K562 (cell line): ENCODE measurements around the gene C4orf50. TPM values are rescaled to one million over a fixed set of nuclear protein-coding genes. Genes with fewer than 3 reads are reported as not detected.

Source experiments
- ATAC-seq: fragments of 200-7000 bp; cut with Tn5 transposase; 3 replicates; pipeline ENCODE4 v1.9.1; 2020; ENCODE audit warnings: moderate library complexity
- BruUV-seq: library from RNA; stranded (reverse); fragments of 400-500 nt; replicated peaks from 2 replicates; lab custom pipeline; 2021; lab: Mats Ljungman, UMichigan
- CTCF ChIA-PET: fragments of 300-600 bp; formaldehyde crosslinking; extraction: SDS; loops from one replicate; lab custom pipeline; 2021; ENCODE audit warnings: low intra/inter-chr PET ratio; lab: Yijun Ruan, JAX
- POLR2A ChIA-PET: fragments of 300-600, 350-650 bp; sonication (Branson Sonifier 250); formaldehyde crosslinking; extraction: SDS; loops from one replicate; lab custom pipeline; 2021; ENCODE audit warnings: antibody characterized with exemption, inconsistent platforms; lab: Yijun Ruan, JAX
- DNase-seq, 4 experiments: peaks; one replicate each; pipeline versions ENCODE4 v3.0.0 to v3.0.0-alpha.2; 2011 to 2018; ENCODE audit warnings: low spot score in 3 of 4, mixed read lengths in 3 of 4; ENCODE audit errors: extremely low read depth in 1 of 4
- FAIRE-seq: peaks from 2 replicates; lab custom pipeline; 2011; peaks lifted over from hg19 to GRCh38; lab: Jason Lieb, UNC
- H2AFZ ChIP-seq: 2 replicates; pipeline ENCODE4 v1.6.0; 2011; ENCODE audit warnings: low read depth, low read length, control low read depth, inconsistent platforms
- H3K27ac ChIP-seq: fragments of 200-600 bp; 3 replicates; pipeline ENCODE4 v1.8.0; 2011; ENCODE audit warnings: low read depth, mild to moderate bottlenecking, control low read depth, inconsistent platforms, low read length, moderate library complexity, mixed read lengths; ENCODE audit errors: extremely low read depth
- H3K27me3 ChIP-seq, 2 experiments: fragments of 300-600 bp in 1 of 2; 2 replicates in 1 of 2; 3 replicates in 1 of 2; pipeline versions ENCODE4 v1.6.0 to v1.8.0; 2011; ENCODE audit warnings: inconsistent platforms in 2 of 2, low read length in 2 of 2, mild to moderate bottlenecking in 1 of 2, mixed read lengths in 1 of 2, moderate library complexity in 1 of 2; ENCODE audit not compliant: control insufficient read depth in 2 of 2, insufficient read depth in 2 of 2
- H3K36me3 ChIP-seq: fragments of 300-600 bp; 3 replicates; pipeline ENCODE4 v1.8.0; 2011; ENCODE audit warnings: mild to moderate bottlenecking, low read length, inconsistent platforms; ENCODE audit not compliant: control insufficient read depth, insufficient read depth
- H3K4me1 ChIP-seq, 2 experiments: fragments of 200-600 bp in 1 of 2; replicated peaks in 1 of 2; 2 replicates in 1 of 2; 3 replicates in 1 of 2; pipeline versions ENCODE4 v1.5.1 to v1.8.0; 2011; ENCODE audit warnings: inconsistent platforms in 2 of 2, low read length in 2 of 2, mild to moderate bottlenecking in 1 of 2, mixed read lengths in 1 of 2, moderate library complexity in 1 of 2; ENCODE audit not compliant: control insufficient read depth in 2 of 2, insufficient read depth in 2 of 2
- H3K4me2 ChIP-seq: 2 replicates; pipeline ENCODE4 v1.6.1; 2011; ENCODE audit warnings: low read length, control low read depth, inconsistent platforms, mixed read lengths; ENCODE audit not compliant: insufficient read depth
- H3K4me3 ChIP-seq: fragments of 200-600 bp; sonication (generic), shearing (Covaris generic); 2 replicates; pipeline ENCODE4 v1.5.1; 2016; ENCODE audit warnings: control low read depth, inconsistent platforms
- H3K79me2 ChIP-seq: fragments of 200-600 bp; 3 replicates; pipeline ENCODE4 v1.8.0; 2011; ENCODE audit warnings: low read length, inconsistent platforms; ENCODE audit not compliant: control insufficient read depth, insufficient read depth
- H3K9ac ChIP-seq, 2 experiments: 2 replicates each; pipeline versions ENCODE4 v1.6.0 to v1.6.1; 2011; ENCODE audit warnings: low read depth in 2 of 2, low read length in 2 of 2, control low read depth in 1 of 2, inconsistent platforms in 1 of 2, mild to moderate bottlenecking in 1 of 2, mixed read lengths in 1 of 2; ENCODE audit not compliant: insufficient read depth in 1 of 2
- H3K9me1 ChIP-seq: one replicate; pipeline ENCODE4 v1.6.0; 2011; ENCODE audit warnings: inconsistent platforms, mild to moderate bottlenecking, low read length, moderate library complexity; ENCODE audit not compliant: control insufficient read depth, insufficient read depth
- H3K9me3 ChIP-seq: replicated peaks from 2 replicates; pipeline ENCODE4 v1.5.1; 2011; ENCODE audit warnings: low read depth, low read length, inconsistent platforms; ENCODE audit not compliant: control insufficient read depth, insufficient read depth
- H4K20me1 ChIP-seq: replicated peaks from 2 replicates; pipeline ENCODE4 v1.6.1; 2011; ENCODE audit warnings: low read length, inconsistent platforms, mixed read lengths; ENCODE audit not compliant: control insufficient read depth, insufficient read depth
- BMI1 ChIP-seq: fragments of 150-350 bp; IDR thresholded peaks from 2 replicates; pipeline ENCODE4 v1.6.1; 2014; ENCODE audit warnings: low read length
- ETS2 ChIP-seq: IDR thresholded peaks from 2 replicates; pipeline ENCODE4 v1.6.1; 2016; ENCODE audit warnings: borderline replicate concordance, missing genetic modification characterization, mild to moderate bottlenecking, moderate library complexity, missing compliant biosample characterization; ENCODE audit not compliant: poor library complexity, severe bottlenecking
- FOXJ3 ChIP-seq: sonication (generic); formaldehyde crosslinking; IDR thresholded peaks from 2 replicates; pipeline ENCODE4 v1.4.0; 2020; ENCODE audit warnings: mild to moderate bottlenecking, missing genetic modification reagents
- GATA2 ChIP-seq: sonication (generic); formaldehyde crosslinking; IDR thresholded peaks from 2 replicates; pipeline ENCODE4 v1.4.0; 2020; ENCODE audit warnings: mild to moderate bottlenecking, missing genetic modification reagents
- GTF2A2 ChIP-seq: IDR thresholded peaks from 2 replicates; pipeline ENCODE4 v1.6.1; 2016; ENCODE audit warnings: mild to moderate bottlenecking, missing genetic modification characterization, missing compliant biosample characterization
- MAFG ChIP-seq: fragments of 450-650 bp; conservative IDR thresholded peaks from 2 replicates; pipeline ENCODE4 v1.6.1; 2016; ENCODE audit warnings: missing genetic modification characterization, missing compliant biosample characterization
- MYNN ChIP-seq, 2 experiments: sonication (generic); formaldehyde crosslinking in 1 of 2; IDR thresholded peaks; 2 replicates each; pipeline versions ENCODE4 v1.5.0 to v1.6.1; 2016 to 2020; ENCODE audit warnings: antibody characterized with exemption in 1 of 2, missing genetic modification reagents in 1 of 2
- SMAD4 ChIP-seq: fragments of 250-450 bp; sonication (Bioruptor Pico); conservative IDR thresholded peaks from 2 replicates; pipeline ENCODE4 v1.8.0; 2021; ENCODE audit warnings: inconsistent platforms, mild to moderate bottlenecking, moderate library complexity
- SMC3 ChIP-seq: conservative IDR thresholded peaks from 2 replicates; pipeline ENCODE4 v1.6.1; 2011; ENCODE audit warnings: low read depth, low read length, improper control_type of control experiment; ENCODE audit not compliant: insufficient read depth
- TAL1 ChIP-seq: fragments of 450-650 bp; IDR thresholded peaks from 2 replicates; pipeline ENCODE4 v1.6.1; 2016; ENCODE audit warnings: mild to moderate bottlenecking
- ZNF217 ChIP-seq: sonication (generic); formaldehyde crosslinking; IDR thresholded peaks from 2 replicates; pipeline ENCODE4 v1.8.0; 2022; ENCODE audit warnings: mild to moderate bottlenecking, missing genetic modification reagents
- ZSCAN29 ChIP-seq: fragments of 450-650 bp; IDR thresholded peaks from 2 replicates; pipeline ENCODE4 v1.6.1; 2017
- WGBS: fragments of 100-300 bp; shearing (Covaris generic); methylation state at CpG from one replicate; pipeline ENCODE4 v1.1.6; 2016; ENCODE audit warnings: low coverage, mixed read lengths; ENCODE audit not compliant: insufficient coverage; ENCODE audit errors: missing lambda C conversion rate; 5-methylcytosine and 5-hydroxymethylcytosine counted together
- in situ Hi-C: fragments of 300-500 bp; cut with MboI; formaldehyde crosslinking; loops from 4 replicates; pipeline ENCODE4 v1.15.0; 2018; ENCODE audit warnings: inconsistent platforms, mixed read lengths
- intact Hi-C: fragments of 100-400 bp; cut with micrococcal nuclease; formaldehyde crosslinking; loops from 2 replicates; pipeline ENCODE4 v1.14.2; 2022
- polyA plus RNA-seq, 8 experiments: library from polyadenylated mRNA; depleted of rRNA in 4 of 8; stranded (reverse) in 5 of 8; unstranded in 3 of 8; fragments of >200 nt; fragmentation: Nextera tagmentation in 2 of 8; fragmentation: Illumina TruSeq in 1 of 8; extraction: Ambion mirVana in 2 of 8; extraction: Trizol in 1 of 8; gene quantifications; 2 replicates each; pipeline versions ENCODE4 v1.2.1 to v1.2.3, GENCODE V29; 2011 to 2014; ENCODE audit warnings: inconsistent platforms in 1 of 8, missing spikeins in 1 of 8
- total RNA-seq, 7 experiments: library from RNA; depleted of rRNA in 6 of 7; stranded (reverse); fragments of >200 nt in 6 of 7; fragmentation: Illumina TruSeq in 2 of 7; extraction: Trizol in 2 of 7; gene quantifications; 2 replicates each; pipeline versions ENCODE4 v1.2.1 to v1.2.3, GENCODE V29; 2011 to 2021; ENCODE audit warnings: low replicate concordance in 1 of 7
- TF ChIP-seq, protein P1 (sequence below): fragments of 450-650 bp; formaldehyde crosslinking; IDR thresholded peaks from 2 replicates; pipeline ENCODE4 v1.4.0; 2020; ENCODE audit warnings: mild to moderate bottlenecking, mixed read lengths
- TF ChIP-seq, protein P2 (sequence below), 3 experiments: IDR thresholded peaks in 2 of 3; conservative IDR thresholded peaks in 1 of 3; 2 replicates each; pipeline ENCODE4 v1.5.1; 2011 to 2012; ENCODE audit warnings: low read length in 3 of 3, mild to moderate bottlenecking in 3 of 3, control low read depth in 2 of 3, improper control_type of control experiment in 1 of 3, inconsistent platforms in 1 of 3, low read depth in 1 of 3, mixed read lengths in 1 of 3, moderate library complexity in 1 of 3; ENCODE audit not compliant: insufficient read depth in 2 of 3

The C4orf50 gene
- total and polyA plus RNA-seq, 9 of the 15 experiments (the other 6 are each of a cell fraction or from before 2014, with no cell fraction given), result not detected

DNA sequence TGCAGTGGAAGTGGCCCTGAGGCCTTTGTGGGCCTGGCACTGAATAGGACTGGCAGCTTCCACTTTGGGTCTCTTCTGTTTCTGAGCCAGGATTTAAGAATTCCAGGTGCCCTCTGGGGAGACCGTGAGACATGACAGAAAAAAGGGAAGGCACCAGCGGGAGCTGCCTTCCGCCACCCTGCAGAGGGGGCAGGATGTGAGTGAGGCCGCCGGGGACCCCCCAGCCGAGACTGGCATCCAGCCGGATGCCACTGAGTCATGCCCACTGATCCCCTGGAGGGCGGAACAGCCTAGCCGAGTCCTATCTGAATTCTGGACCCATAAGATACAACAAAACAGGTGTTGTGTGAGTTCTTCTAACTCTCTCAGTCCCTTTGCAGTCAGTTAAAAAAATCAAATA lies 41.3 kb downstream of the C4orf50 start:
- DNase-seq (no peak), ATAC-seq (no peak), FAIRE-seq (no peak)
- Histone ChIP-seq H3K79me2 (no peaks in the 10 kb centered on the region), H4K20me1 (no peaks in the 10 kb centered on the region; the same call in 1 of the 2 replicates), H3K9me3 (no peaks in the 10 kb centered on the region), H3K4me3 (no peak overlapping the region), H3K36me3 (no peaks in the 10 kb centered on the region), H3K9me1 (no peaks in the 10 kb centered on the region), H3K9ac (no peak overlapping the region), H3K4me1 (peaks cover 0 to 6% of the 10 kb centered on the region in 2 experiments; a peak in 1 of 5 replicates), H2AFZ (no peak overlapping the region), H3K4me2 (no peak overlapping the region), H3K27me3 (peaks cover 0 to 23% of the 10 kb centered on the region in 2 experiments; a peak in 3 of 5 replicates), H3K27ac (no peak overlapping the region)
- ChIA-PET CTCF (no interaction called here), POLR2A (no interaction called here)
- no TSS peak for BruUV-seq
- intact Hi-C loops (no loop called here), in situ Hi-C loops (no loop called here)
- WGBS, result 1% methylated on average over 9 of the region's 9 CpGs
- TF ChIP-seq ZSCAN29 (no peak), MYNN (IDR thresholded peaks at IDR 0.05) (no peak), MYNN (CRISPR knock-in tag; IDR thresholded peaks at IDR 0.05) (no peak), GTF2A2 (no peak), ZNF217 (CRISPR knock-in tag) (no peak), TAL1 (no peak), SMAD4 (CRISPR knock-in tag) (no peak), SMC3 (no peak), FOXJ3 (CRISPR knock-in tag) (no peak), ETS2 (no peak), BMI1 (no peak), MAFG (tag) (no peak), GATA2 (CRISPR knock-in tag) (no peak)
- TF ChIP-seq, protein P1, sequence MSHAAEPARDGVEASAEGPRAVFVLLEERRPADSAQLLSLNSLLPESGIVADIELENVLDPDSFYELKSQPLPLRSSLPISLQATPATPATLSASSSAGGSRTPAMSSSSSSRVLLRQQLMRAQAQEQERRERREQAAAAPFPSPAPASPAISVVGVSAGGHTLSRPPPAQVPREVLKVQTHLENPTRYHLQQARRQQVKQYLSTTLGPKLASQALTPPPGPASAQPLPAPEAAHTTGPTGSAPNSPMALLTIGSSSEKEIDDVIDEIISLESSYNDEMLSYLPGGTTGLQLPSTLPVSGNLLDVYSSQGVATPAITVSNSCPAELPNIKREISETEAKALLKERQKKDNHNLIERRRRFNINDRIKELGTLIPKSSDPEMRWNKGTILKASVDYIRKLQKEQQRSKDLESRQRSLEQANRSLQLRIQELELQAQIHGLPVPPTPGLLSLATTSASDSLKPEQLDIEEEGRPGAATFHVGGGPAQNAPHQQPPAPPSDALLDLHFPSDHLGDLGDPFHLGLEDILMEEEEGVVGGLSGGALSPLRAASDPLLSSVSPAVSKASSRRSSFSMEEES (CRISPR knock-in tag), result no peak
- TF ChIP-seq, protein P2, sequence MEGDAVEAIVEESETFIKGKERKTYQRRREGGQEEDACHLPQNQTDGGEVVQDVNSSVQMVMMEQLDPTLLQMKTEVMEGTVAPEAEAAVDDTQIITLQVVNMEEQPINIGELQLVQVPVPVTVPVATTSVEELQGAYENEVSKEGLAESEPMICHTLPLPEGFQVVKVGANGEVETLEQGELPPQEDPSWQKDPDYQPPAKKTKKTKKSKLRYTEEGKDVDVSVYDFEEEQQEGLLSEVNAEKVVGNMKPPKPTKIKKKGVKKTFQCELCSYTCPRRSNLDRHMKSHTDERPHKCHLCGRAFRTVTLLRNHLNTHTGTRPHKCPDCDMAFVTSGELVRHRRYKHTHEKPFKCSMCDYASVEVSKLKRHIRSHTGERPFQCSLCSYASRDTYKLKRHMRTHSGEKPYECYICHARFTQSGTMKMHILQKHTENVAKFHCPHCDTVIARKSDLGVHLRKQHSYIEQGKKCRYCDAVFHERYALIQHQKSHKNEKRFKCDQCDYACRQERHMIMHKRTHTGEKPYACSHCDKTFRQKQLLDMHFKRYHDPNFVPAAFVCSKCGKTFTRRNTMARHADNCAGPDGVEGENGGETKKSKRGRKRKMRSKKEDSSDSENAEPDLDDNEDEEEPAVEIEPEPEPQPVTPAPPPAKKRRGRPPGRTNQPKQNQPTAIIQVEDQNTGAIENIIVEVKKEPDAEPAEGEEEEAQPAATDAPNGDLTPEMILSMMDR (IDR thresholded peaks at IDR 0.05 in 2 of 3, conservative IDR thresholded peaks at IDR 0.05 in 1 of 3; ENCODE audit: insufficient read depth in 2 of 3, low read depth in 1 of 3, low read length in 3 of 3), result no peak
